Activated T-cell treated with anti-CD3 and anti-CD28 coated beads for 24 hours (primary cell): ENCODE data around the gene NKX2-2.

Experiments
- DNase-seq: peaks from one replicate; pipeline ENCODE4 v3.0.0-alpha.2; 2020; ENCODE audit warnings: low read depth

The NKX2-2 gene

GRCh38 chr20:21521596-21522480, 8.0 kb upstream of the NKX2-2 start:
- DNase-seq, result no peak

DNA sequence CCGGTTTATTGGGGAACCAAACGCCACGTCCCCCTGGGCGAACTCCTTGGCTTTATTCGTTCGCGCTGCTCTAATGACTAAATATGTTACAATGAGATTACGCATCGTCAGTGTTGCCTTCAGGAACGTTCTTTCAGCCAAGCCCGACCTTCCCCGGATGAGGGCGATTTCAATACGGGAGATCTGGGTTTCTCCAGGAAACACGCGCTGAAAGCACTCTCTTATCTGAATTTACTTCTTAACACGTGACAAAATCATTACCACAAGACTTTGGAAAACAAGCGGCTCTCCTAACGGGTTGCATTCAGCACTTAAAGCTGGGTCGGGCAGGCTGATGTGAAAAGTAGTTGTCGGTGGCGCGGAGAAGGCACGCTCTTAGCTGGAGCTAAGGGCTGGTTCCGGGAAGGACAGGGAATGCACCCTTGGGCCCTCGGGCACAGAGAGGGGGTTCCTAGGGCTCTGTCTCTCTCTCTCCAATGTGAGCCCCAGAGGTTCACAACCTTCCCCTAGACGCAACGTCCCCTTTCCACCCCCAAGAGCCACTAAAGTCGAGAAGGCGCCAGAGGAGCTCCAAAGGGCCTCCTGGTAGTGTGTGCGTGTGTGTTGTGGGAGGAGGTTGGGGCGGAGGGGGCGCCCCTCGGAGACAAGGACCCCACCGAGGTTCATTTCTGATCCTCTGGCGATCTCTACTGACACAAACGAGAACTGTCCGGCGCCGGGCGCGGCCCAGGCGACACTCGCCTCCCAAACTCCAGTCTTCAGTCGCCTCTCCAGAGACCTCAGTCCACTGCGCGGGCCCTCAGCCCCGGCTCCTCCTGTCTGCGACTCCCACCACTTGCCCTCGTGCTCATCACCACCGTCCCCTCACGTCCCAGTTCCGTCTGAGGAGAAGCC, 7.1 kb upstream of the NKX2-2 start:
- DNase-seq, result no peak

DNA sequence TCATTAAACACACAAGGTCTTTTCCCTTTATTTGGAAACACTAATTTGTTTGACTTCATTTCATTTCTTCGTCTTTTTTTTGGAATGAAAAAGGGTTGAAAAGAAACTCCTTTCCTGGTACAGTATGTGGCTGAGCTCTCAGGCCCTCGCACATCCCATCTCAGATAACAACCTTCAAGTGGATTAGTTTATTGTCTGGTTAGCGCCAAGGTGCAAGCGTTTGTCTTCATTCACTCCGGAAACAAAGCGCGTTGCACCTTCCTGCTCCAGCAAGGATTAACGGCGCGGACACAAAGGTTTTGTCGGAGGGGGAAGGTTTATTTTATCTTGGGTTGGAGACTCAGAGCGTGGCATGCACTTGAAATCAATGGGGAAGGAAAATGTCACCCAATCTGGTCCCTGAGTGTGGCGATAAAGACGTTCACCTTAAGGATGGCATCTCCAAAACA, 5.3 kb upstream of the NKX2-2 start:
- no peak for DNase-seq

DNA sequence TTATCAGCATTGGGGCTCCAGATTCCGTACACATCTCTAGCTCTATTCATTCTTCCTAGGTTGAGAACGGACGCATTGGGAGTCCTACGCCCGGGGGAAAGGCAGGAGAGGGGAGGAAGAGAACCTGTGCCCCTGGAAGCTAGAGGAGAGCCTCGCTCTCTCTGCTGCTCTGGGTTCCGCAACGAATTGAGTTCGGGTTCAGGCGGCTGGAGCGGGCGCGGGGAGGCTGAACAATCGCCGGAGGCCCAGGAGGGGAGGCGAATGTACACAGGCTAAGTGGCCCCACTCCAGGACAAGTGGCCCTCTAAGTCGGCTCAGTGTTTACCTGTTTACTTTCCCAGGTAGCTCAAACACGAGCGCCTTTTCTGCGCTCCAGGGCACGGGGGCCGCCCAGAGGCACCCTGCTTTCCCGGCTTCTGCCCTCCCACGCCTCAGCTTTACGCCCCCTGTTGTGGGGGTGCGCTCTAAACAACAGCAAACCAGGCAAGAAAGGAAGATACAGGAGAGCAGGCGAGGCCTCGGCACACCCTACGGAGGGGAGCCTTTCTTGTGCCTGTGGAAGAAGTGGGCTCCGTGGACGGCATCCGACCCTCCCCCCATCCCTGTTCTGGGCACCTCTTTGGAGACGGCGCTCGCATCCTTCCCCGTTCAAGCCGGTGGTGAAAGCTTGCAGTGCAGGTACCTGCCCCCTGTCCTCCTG, 4.6 kb upstream of the NKX2-2 start:
- no peak for DNase-seq

GRCh38 chr20:21517566-21518277, 3.9 kb upstream of the NKX2-2 start:
- DNase-seq, result no peak

- DNase-seq, result no peak
These were observed 3.1 kb upstream of the NKX2-2 start for GRCh38 chr20:21516861-21517565.

DNA sequence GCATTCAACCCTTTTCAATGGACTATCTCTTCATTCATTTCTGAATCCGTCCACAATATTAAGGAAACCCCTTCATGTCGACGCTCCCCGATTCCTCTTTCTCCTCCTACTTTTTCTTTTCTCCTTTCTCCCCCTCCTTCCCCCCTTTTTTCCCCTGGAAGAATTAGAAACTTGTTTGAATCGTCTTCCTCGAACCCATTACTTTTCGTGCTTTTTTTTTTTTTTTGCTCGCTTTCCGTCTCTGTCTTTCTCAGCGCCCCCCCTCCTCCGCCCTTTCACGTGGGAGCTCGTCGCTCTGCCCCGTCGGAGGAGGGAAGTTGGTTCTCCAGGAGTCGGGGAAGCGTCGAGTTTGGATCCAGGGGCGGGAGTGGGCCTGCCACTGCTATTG, 2.3 kb upstream of the NKX2-2 start:
- no peak for DNase-seq

GRCh38 chr20:21515300-21516179, 1.7 kb upstream of the NKX2-2 start:
- DNase-seq, result no peak

DNA sequence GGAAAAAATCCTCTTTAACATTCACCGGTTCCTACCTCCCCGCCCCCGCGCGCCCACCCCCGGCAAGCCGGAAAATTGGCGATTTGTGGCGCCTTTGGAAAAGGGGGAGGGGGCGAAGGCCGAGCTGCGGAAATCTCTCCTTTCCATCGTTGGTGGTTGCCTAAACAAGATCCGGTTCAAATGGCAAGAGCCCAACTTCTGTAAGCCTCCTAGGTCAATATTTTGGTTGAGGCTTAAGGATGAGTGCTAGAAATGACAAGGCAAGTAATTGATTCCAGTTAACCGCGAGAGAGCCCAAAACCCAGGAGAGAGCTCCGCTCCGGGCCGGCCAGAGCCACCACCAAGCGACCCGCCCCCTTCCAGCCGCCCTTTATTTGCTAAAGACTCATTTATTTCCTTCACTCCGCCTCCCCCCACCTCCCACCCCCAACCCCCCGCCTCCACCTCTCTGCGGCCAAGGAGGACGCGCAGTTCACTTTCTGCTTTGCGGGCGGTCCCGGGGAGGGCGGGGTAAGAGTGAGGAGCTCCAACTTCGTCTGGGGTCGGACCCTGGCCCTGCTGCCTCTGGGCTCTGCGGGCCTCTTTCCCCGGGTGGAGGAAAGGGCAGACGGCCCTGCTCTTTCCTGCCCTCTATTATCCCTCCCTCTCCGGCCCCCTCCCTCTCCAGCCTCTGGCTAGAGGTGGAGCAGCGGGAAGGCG, 838 bp upstream of the NKX2-2 start:
- DNase-seq, result no peak

DNA sequence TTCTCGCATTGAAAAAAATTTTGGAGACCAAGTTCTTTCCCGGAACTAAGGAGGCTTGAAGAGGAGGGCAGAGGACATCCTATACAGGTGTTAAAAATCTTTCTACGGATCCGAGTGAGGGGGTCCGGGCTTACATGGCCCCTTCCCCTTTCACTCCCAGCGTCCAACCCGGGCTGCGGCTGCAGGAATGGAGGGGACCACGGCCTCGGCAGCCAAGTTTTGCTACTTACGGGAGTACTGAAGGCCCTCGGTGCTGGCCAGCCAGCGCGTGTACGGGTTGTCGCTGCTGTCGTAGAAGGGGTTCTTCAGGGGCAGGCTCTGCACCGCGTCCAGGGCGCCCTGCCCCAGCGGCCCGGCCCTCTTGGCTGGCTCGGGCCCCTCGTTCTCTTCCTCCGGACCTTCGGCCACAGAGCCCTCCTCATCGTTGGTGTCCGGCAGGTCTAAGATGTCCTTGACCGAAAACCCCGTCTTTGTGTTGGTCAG, 642 bp downstream of the NKX2-2 start:
- no peak for DNase-seq

DNA sequence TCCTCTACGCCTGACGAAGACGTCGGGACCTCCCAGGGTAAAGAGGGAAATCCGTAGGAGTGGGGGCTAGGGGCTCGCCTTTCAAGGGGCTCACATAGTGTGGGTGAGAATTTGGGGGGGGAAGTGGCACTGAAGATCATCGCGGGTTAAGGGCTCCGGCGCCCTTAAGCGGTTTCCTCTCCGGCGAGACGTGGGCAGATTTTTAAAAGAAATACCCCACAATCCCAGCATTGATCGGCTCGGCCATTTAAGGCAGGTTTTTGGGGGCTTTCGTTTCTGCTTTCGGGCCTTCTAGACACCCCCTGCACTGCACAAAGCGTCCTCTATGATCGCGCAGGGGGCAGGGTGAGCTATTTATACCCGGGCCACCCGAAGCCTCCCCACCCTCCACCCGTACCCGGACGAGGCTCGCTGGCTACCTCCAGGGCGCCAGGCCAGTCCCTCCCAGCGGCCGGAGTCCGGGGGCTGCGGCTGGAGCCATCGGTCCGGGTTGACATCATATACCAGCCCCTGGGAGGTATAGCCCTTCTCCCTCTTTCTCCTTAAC, 1.2 kb downstream of the NKX2-2 start:
- no peak for DNase-seq

DNA sequence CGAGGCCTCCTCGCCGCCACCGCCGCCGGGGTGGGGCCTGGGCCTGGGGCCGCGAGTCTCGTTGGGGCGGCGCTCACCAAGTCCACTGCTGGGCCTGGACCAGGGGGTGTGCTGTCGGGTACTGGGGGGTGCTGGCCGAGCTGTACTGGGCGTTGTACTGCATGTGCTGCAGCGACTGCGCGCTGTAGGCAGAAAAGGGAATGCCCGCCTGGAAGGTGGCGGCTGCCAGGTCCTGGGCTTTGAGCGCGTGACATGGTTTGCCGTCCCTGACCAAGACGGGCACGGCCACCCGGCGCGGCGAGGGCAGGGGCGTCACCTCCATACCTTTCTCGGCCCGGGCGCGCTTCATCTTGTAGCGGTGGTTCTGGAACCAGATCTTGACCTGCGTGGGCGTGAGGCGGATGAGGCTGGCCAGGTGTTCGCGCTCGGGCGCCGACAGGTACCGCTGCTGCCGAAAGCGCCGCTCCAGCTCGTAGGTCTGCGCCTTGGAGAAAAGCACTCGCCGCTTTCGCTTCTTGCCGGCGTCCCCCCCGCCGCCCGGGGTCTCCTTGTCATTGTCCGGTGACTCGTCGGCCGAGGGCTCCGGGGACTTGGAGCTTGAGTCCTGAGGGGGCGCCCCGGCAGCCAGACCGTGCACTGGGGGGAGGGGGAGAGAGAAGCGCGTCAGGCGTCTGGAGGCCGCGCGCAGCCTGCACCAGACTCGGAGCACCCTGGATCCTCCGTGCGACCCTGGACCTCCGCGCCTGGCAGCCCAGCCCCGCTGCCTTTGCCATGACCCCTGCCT, 1.8 kb downstream of the NKX2-2 start:
- DNase-seq, result no peak

- no peak for DNase-seq
These were observed 2.4 kb downstream of the NKX2-2 start for GRCh38 chr20:21511485-21511849.

GRCh38 chr20:21510414-21511384, 3.2 kb downstream of the NKX2-2 start:
- DNase-seq, result no peak

GRCh38 chr20:21509597-21510371, 4.1 kb downstream of the NKX2-2 start:
- no peak for DNase-seq

DNA sequence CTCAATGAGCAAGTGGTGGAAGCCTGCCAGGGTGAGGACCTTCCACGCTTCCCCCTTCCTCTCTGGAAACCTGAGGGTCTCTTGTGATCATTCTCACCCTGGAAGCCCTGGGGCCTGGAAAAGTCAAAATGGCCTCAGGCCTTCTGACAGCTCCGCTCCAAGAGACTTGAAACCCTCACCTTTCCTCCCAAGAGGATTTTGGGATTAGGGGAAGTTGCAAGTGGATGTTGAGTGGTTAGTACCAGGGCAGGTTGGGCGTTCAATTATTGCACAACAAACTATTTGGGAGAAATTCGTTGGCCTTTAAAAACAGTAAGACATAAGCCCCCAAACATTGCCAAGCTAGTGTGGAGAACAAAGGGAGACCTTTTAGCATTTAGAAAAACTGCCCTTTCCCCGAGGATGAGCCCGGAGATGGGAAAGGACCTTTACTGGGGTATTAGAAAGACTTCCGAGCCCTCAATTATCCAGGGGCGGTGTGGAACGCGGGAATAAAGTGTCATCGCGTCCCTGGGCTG, 4.7 kb downstream of the NKX2-2 start:
- DNase-seq, result no peak
